ENCODE measurements around the gene TMEM9. TPM values are rescaled to one million over a fixed set of nuclear protein-coding genes. Genes with fewer than 3 reads are reported as not detected.
A peak's percentile ranks its signal among the peaks of the same experiment; 100 is the strongest.

The TMEM9 gene
- total RNA-seq, 1 experiment from 2014 or later: 475 TPM

- in situ Hi-C loops (cut with HindIII; ENCODE audit: low pct_unique_long_range_greater_than_20kb, low sequenced_read_pairs): no loop called here
These were observed 57.1 kb downstream of the TMEM9 start for GRCh38 chr1:201096977-201097856.

GRCh38 chr1:201096041-201096461 is 58.2 kb downstream of the TMEM9 start:
- in situ Hi-C loops (cut with HindIII; ENCODE audit: low pct_unique_long_range_greater_than_20kb, low sequenced_read_pairs): no loop called here
- no peak for DNase-seq (ENCODE audit: low read depth)

More at GRCh38 chr1:201096977-201097856, 57.1 kb downstream of the TMEM9 start:
- DNase-seq (ENCODE audit: low read depth): no peak

GRCh38 chr1:201095581-201095980 is 58.7 kb downstream of the TMEM9 start:
- DNase-seq (ENCODE audit: low read depth): no peak
- in situ Hi-C loops (cut with HindIII; ENCODE audit: low pct_unique_long_range_greater_than_20kb, low sequenced_read_pairs): no loop called here

- DNase-seq (ENCODE audit: low read depth): no peak
- in situ Hi-C loops (cut with HindIII; ENCODE audit: low pct_unique_long_range_greater_than_20kb, low sequenced_read_pairs): no loop called here
These were observed 59.4 kb downstream of the TMEM9 start for GRCh38 chr1:201094832-201095231.

- DNase-seq (ENCODE audit: low read depth): no peak
- in situ Hi-C loops (cut with HindIII; ENCODE audit: low pct_unique_long_range_greater_than_20kb, low sequenced_read_pairs): no loop called here
These were observed 60.3 kb downstream of the TMEM9 start for GRCh38 chr1:201093962-201094361.

- no peak for DNase-seq (ENCODE audit: low read depth)
- in situ Hi-C loops (cut with HindIII; ENCODE audit: low pct_unique_long_range_greater_than_20kb, low sequenced_read_pairs): no loop called here
These were observed 60.7 kb downstream of the TMEM9 start for GRCh38 chr1:201093561-201093960.

- no peak for DNase-seq (ENCODE audit: low read depth)
- in situ Hi-C loops (cut with HindIII; ENCODE audit: low pct_unique_long_range_greater_than_20kb, low sequenced_read_pairs): no loop called here
These were observed 61.5 kb downstream of the TMEM9 start for GRCh38 chr1:201092738-201093137.

GRCh38 chr1:201091256-201091655 is 63.0 kb downstream of the TMEM9 start:
- in situ Hi-C loops (cut with HindIII; ENCODE audit: low pct_unique_long_range_greater_than_20kb, low sequenced_read_pairs): no loop called here
- DNase-seq (ENCODE audit: low read depth): no peak

GRCh38 chr1:201090541-201090940 is 63.7 kb downstream of the TMEM9 start:
- no peak for DNase-seq (ENCODE audit: low read depth)
- in situ Hi-C loops (cut with HindIII; ENCODE audit: low pct_unique_long_range_greater_than_20kb, low sequenced_read_pairs): no loop called here

GRCh38 chr1:201089596-201089995 is 64.7 kb downstream of the TMEM9 start:
- in situ Hi-C loops (cut with HindIII; ENCODE audit: low pct_unique_long_range_greater_than_20kb, low sequenced_read_pairs): no loop called here
- DNase-seq (ENCODE audit: low read depth): no peak

GRCh38 chr1:201088901-201089525 is 65.3 kb downstream of the TMEM9 start:
- DNase-seq (ENCODE audit: low read depth): no peak
- in situ Hi-C loops (cut with HindIII; ENCODE audit: low pct_unique_long_range_greater_than_20kb, low sequenced_read_pairs): no loop called here

GRCh38 chr1:201088395-201088794 is 65.9 kb downstream of the TMEM9 start:
- DNase-seq (ENCODE audit: low read depth): no peak
- in situ Hi-C loops (cut with HindIII; ENCODE audit: low pct_unique_long_range_greater_than_20kb, low sequenced_read_pairs): no loop called here

GRCh38 chr1:201085902-201086735 is 68.2 kb downstream of the TMEM9 start:
- DNase-seq (ENCODE audit: low read depth): peak; percentile 44
- in situ Hi-C loops (cut with HindIII; ENCODE audit: low pct_unique_long_range_greater_than_20kb, low sequenced_read_pairs): no loop called here

Other genes with a start within 250 kb of the TMEM9 start
- gene KIF21B, start 130.8 kb downstream of the TMEM9 start, total RNA-seq (2014; rRNA removed; shearing (Covaris generic); ENCODE audit: low replicate concordance): 0.14 TPM in 1 of 2 replicates, not detected in the other
- gene CACNA1S, start 42.0 kb downstream of the TMEM9 start, total RNA-seq (2014; rRNA removed; shearing (Covaris generic); ENCODE audit: low replicate concordance): not detected in 2 replicates
- 0.07 and 0.41 TPM in 2 replicates for gene ASCL5, start 27.3 kb downstream of the TMEM9 start, total RNA-seq (2014; rRNA removed; shearing (Covaris generic); ENCODE audit: low replicate concordance)
- 65.4 and 75.0 TPM in 2 replicates for gene IGFN1, start 36.4 kb upstream of the TMEM9 start, total RNA-seq (2014; rRNA removed; shearing (Covaris generic); ENCODE audit: low replicate concordance)
- gene PKP1, start 129.0 kb upstream of the TMEM9 start, total RNA-seq (2014; rRNA removed; shearing (Covaris generic); ENCODE audit: low replicate concordance): not detected in 2 replicates
- gene TNNT2, start 223.2 kb upstream of the TMEM9 start, total RNA-seq (2014; rRNA removed; shearing (Covaris generic); ENCODE audit: low replicate concordance): not detected in 2 replicates
- gene LAD1, start 244.8 kb upstream of the TMEM9 start, total RNA-seq (2014; rRNA removed; shearing (Covaris generic); ENCODE audit: low replicate concordance): 3.6 TPM in 1 of 2 replicates, not detected in the other

Measured in Caki2 (cell line).